NCI-H510A (cell line): ENCODE data around the gene IGHMBP2.
"Not testable (repeated sequence)": the region's sequence is repeated elsewhere in the genome, so short reads cannot be mapped to it uniquely, and the experiment has no call there.

ENCODE experiments used
- DNase-seq: peaks from one replicate; lab custom pipeline; 2025; lab: John Stamatoyannopoulos, UW

Gene IGHMBP2

GRCh38 chr11:68903288-68904247 lies at the start of gene IGHMBP2, which contains the start of gene MRPL21:
Gene IGHMBP2 (plus strand): TSS chr11:68903891. CDS start chr11:68903953, 62 bp downstream.
Gene MRPL21 (minus strand): TSS chr11:68903832. CDS start chr11:68903810, 22 bp downstream.
- peak; percentile 76 for DNase-seq

DNA sequence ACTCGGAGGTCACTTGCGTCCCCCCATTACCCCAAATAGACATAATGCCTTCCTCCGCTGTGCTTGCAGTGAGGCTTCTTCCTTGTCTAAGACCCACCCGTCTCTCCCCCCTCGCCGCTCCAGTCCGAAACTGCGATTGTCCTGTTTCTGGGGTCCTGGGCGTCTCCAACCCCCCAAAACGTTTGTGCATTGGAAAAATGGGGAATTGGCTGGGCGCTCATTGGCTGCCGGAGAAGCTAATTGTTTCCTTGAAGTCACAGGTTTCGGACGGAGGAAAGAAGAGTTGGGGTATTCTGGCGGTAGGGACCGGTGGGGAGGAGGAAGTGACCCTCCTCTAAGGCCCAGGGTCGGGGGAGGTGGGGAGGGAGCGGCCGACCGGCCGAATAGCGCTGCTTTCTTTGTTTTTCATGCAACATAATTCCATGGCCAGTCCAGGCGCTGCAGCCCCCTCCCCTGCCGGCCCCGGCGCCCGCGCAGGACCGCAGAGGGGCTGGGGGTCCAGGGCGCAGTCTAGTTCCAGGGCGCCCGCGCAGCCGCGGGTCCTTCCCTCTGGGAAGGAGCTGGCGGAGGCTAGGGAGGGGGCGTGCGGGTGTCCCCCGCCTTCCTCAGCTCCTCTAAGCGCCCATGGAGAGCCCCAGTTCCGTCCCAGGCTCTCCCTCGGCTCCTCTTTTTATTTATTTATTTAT lies 49.3 kb upstream of the IGHMBP2 start:
- DNase-seq = no peak

DNA sequence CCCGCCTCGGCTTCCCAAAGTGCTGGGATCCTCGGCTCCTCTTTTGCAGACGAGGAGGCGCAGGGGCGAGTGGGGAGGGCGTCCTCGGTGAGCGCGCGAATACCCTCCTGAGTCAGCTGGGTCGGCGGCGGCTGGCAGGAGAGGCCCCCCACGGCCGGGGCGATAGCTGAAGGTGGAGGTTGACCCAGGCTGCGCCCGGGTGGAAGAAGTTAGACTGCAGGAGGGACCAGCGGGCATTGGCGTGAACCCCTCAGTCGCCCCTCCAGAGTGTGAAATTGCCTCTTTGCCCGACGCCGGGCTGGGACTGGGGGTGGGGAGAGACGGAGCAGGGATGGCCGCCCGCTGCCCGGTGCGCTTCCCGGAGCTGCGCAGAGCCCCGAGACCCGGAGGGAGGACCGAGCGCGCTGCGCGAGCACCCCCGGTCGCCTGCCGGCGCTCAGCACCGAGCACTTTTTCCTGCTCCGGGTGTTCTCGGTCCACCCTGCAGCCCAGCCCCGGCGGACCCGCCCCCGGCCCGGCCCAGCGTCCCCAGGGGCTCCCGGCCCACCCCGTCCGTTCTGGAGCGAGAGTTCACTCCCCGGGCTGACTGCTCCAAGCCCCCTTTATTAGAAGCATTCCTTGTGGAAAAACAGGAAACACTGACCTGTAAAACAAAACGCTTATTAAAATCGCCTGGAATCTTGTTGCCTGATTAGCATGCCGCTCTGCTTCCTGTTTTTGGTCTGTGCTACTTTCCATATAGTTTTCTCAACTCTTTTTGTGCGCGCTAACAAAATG lies 48.3 kb upstream of the IGHMBP2 start:
- no peak for DNase-seq

DNA sequence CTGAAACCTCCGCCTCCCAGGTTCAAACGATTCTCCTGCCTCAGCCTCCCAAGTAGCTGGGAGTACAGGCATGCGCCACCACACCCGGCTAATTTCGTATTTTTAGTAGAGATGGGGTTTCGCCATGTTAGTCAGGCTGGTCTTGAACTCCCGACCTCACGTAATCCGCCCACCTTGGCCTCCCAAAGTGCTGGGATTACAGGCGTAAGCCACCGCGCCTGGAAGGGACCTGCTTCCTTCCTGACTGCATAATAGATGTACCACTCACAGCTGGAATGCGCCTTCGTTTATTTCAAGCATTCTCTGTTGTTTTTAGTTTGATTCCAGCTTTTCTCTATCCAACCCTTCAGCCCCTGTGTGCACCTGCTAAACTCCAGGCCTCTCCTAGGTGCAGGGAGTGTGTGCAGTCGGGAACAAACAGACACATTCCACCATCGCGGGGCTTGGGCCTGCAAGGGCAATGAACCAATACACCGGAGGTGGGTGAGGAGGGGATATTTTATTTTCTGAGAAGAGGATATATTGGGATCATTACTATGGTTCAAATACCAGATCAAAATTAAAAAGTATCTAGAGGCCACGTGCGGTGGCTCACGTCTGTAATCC lies 47.2 kb upstream of the IGHMBP2 start:
- DNase-seq = not testable (repeated sequence)

- DNase-seq = no peak
Observed at GRCh38 chr11:68857037-68857586, 46.6 kb upstream of the IGHMBP2 start.

- no peak for DNase-seq
Observed at GRCh38 chr11:68859123-68859522, 44.6 kb upstream of the IGHMBP2 start.

- DNase-seq = no peak
Observed at GRCh38 chr11:68862421-68862820, 41.3 kb upstream of the IGHMBP2 start.

DNA sequence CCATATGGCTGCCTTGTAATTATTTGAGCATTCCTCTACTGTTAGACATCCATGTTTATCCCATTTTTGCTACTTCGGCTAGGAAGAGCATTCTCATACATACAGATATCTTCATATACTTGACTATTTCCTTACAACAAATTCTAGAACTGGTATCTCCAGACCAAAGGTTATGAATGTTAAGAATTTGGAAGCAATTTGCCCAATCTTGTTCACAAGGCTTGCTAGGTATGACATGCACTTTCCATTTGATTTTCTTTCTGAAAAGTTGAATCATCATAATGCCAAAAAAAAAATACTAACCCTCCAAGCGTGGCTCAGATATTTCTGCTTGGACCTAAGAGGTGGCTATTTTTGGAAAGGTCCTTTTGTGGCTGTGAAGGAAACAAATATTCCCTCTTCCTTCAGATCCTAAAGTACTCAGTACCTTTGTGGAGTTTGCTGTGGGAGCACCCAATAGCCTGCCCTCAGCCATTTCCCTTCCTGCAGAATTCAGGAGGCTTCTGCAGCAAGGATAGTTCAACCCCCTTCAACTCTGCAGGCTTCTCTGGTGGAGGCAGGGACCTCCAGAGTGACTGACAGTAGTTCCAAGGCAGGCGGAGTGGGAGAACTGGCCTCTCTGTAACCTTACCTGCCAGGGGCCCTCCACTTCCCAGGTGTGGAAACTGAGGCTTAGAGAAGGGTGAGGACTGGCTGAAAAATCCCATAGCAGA lies 40.0 kb upstream of the IGHMBP2 start:
- no peak for DNase-seq

GRCh38 chr11:68865241-68865640 lies 38.5 kb upstream of the IGHMBP2 start:
- no peak for DNase-seq

DNA sequence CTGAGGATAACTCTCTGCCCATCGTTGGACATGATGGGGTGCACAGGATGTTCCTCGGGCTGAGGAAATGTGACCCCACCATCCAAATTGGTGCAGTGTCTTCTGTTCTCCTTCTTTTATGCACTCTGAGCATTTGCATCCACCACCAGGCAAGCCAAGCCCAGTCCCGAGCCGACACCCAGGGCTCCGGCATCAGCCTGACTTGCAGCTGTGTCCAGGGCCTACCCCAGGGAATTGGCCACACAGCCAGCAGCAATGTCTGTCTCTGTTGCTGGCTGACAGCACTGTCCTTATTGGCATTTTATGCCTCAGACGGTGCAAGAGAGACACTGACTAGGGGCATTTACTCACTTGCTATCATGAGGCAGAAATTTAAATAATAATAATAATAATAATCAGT lies 36.6 kb upstream of the IGHMBP2 start:
- no peak for DNase-seq

DNA sequence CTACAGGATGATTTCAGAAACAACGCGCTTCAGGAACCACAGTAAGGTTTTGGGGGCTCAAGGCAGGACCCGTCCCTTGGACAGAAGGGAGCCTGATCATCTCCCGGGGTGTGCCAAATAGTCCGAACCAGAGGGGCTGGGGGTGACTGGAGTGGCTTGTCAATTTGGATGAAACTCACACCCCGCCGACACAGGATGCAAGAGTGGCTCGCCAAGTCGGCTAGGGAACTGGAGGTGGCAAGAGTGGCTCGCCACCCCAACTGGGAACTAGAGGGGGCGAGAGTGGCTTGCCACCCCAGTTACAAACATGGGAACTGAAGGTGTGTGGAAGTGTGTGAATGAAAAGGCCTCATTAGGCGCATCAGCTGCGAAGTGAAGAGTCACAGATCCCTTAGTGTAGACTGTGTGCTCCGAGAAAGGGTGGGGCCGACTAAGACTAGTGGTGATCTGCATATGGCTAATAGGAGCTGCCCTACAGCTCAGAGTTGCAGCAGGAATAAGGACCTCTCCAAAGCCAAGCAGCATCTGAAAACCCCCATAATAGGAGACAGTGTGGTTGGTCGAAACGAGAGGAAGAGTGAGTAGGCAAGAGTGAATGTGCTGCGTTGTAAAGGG lies 35.4 kb upstream of the IGHMBP2 start:
- no peak for DNase-seq

GRCh38 chr11:68870470-68870869 lies 33.2 kb upstream of the IGHMBP2 start:
- no peak for DNase-seq

DNA sequence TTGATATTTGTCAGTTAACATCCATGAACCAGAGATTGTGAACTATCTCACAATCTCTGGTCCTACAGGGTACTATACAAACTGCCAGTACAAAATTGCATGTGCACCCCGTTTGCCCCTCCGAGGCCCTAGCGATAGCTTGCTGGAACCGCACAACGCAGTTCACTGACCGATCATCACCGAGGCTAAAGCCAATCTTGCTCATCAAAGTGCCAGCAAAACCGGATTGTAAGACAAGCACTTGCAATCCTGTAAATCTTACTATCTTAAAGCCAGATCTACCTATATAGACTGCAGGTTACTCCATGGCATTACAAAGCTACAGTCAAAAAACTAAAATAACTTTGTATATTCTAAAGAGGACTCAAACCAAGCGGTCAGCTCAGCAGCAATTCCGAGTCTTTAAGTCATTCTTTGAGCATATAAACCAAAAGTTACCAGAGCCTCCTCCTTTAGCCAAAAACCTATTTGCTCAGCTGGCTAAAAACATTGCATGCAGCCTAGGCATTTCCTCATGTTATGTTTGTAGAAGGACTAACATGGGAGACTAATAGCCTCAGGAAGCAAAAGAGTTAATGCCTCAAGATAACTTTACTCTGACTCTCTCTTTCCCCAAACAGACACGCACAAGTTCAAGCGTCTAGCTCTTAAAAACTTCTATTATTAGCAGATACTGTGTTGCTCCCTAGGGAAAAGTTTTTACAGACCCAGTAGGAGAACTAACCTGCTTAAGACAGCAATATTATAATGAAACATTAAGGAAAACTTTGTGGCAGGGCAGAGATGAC lies 31.3 kb upstream of the IGHMBP2 start:
- no peak for DNase-seq

- DNase-seq = no peak
Observed at GRCh38 chr11:68878022-68878421, 25.7 kb upstream of the IGHMBP2 start.

DNA sequence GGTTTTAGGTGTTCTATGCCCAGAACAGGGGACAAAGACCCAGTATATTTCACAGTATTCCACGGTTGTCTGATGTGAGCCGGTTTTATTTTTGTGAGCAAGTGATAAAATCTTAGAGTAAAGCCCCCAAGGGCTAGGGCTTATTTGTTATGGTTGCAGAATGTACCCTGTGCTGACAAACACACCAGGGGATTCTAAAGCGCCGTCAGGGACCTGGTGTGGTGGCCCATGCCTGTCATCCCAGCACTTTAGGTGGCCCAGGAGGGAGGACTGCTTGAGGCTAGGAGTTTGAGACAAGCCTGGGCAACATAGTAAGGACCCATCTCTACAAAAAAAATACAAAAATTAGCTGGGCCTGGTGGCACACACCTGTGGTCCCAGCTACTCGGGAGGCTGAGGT lies 22.8 kb upstream of the IGHMBP2 start:
- DNase-seq = no peak

- no peak for DNase-seq
Observed at GRCh38 chr11:68881320-68881719, 22.4 kb upstream of the IGHMBP2 start.

GRCh38 chr11:68882391-68882790 lies 21.3 kb upstream of the IGHMBP2 start:
- DNase-seq = no peak

- not testable (repeated sequence) for DNase-seq
Observed at GRCh38 chr11:68884827-68885226, 18.9 kb upstream of the IGHMBP2 start.

DNA sequence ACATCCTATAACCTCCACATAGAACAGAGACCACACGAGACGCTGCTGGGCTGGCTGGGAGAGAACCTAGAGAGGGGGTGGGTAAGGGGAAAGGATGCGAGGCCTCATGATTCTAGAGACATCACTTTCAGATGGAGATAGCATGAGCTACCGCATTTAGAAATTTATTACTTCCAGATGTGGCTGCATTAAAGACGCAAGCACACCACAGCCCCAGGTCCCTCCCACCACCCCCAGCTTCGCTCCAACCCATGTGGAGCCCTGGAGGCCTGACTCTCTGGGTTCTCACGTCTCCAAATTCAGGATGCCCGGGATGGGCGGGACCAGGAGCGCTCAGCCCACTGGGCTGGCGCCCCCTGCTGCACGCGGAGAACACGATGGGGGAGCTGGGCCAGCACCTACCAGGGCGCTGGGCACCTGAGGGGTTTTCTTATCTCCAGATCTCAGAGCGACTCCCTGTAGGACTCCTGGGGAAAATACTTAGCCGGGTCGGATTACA lies 13.7 kb upstream of the IGHMBP2 start:
- no peak for DNase-seq
